ENCODE data around the gene WBP2.

GRCh38 chr17:75899767-75900468 lies 44.8 kb upstream of the WBP2 start:
- TF ChIP-seq SUZ12 (IDR thresholded peaks at IDR 0.05; ENCODE audit: extremely low read depth, insufficient read depth, insufficient read length), result no peak
- TF ChIP-seq ZNF274 (IDR thresholded peaks at IDR 0.05; ENCODE audit: low read depth, low read length), result no peak

Measured in NT2/D1 (cell line).